ENCODE results near the gene NUP210L. TPM values are rescaled to one million over a fixed set of nuclear protein-coding genes. Genes with fewer than 3 reads are reported as not detected.

Gene NUP210L
- total RNA-seq, 4 donors from 2014 or later: 0.18 TPM; not detected in 3

GRCh38 chr1:154174654-154175053 lies 19.8 kb upstream of the NUP210L start:
- no peak for TF ChIP-seq CTCF (IDR thresholded peaks at IDR 0.05)
- no peak for TF ChIP-seq POLR2A (IDR thresholded peaks at IDR 0.05)
- H3K4me1 ChIP-seq: peaks cover 11 to 41% (median 14%) of the 10 kb centered on the region in 4 donors
- H3K27ac ChIP-seq: no peak overlapping the region
- no peaks in the 10 kb centered on the region for H3K27me3 ChIP-seq
- no peak overlapping the region for H3K4me3 ChIP-seq
- H3K36me3 ChIP-seq: peaks cover 0 to 60% (median 0%) of the 10 kb centered on the region in 3 donors
- DNase-seq: no peak
- H3K9me3 ChIP-seq: no peaks in the 10 kb centered on the region

- Histone ChIP-seq H3K27me3 (no peaks in the 10 kb centered on the region), H3K4me3 (no peak overlapping the region), H3K27ac (no peak overlapping the region), H3K4me1 (peaks cover 0 to 15% (median 0%) of the 10 kb centered on the region in 4 donors), H3K9me3 (no peaks in the 10 kb centered on the region), H3K36me3 (peaks cover 0 to 88% (median 0%) of the 10 kb centered on the region in 3 donors)
- DNase-seq: no peak
- TF ChIP-seq POLR2A (IDR thresholded peaks at IDR 0.05): no peak
- no peak for TF ChIP-seq CTCF (IDR thresholded peaks at IDR 0.05)
Measured at GRCh38 chr1:154171880-154172279, 17.0 kb upstream of the NUP210L start.

- peaks cover 0 to 95% (median 0%) of the 10 kb centered on the region in 3 donors for H3K36me3 ChIP-seq
- H3K27ac ChIP-seq: no peak overlapping the region
- H3K4me1 ChIP-seq: peaks cover 0 to 10% (median 0%) of the 10 kb centered on the region in 4 donors
- no peak for DNase-seq
- TF ChIP-seq CTCF (IDR thresholded peaks at IDR 0.05) (no peak), POLR2A (IDR thresholded peaks at IDR 0.05) (no peak)
- no peaks in the 10 kb centered on the region for H3K27me3 ChIP-seq
- H3K9me3 ChIP-seq: no peaks in the 10 kb centered on the region
- H3K4me3 ChIP-seq: no peak overlapping the region
Measured at GRCh38 chr1:154171223-154171583, 16.3 kb upstream of the NUP210L start.

- Histone ChIP-seq H3K4me3 (no peak overlapping the region), H3K4me1 (peaks cover 0 to 5% (median 0%) of the 10 kb centered on the region in 4 donors), H3K27me3 (no peaks in the 10 kb centered on the region), H3K36me3 (peaks cover 0 to 96% (median 0%) of the 10 kb centered on the region in 3 donors), H3K9me3 (no peaks in the 10 kb centered on the region), H3K27ac (no peak overlapping the region)
- DNase-seq: peak in 1 of 3 donors; percentile 52
- no peak for TF ChIP-seq CTCF (IDR thresholded peaks at IDR 0.05)
Measured at GRCh38 chr1:154170547-154171222, 15.8 kb upstream of the NUP210L start.

- Histone ChIP-seq H3K4me1 (no peaks in the 10 kb centered on the region), H3K9me3 (no peaks in the 10 kb centered on the region), H3K27ac (no peak overlapping the region), H3K27me3 (no peaks in the 10 kb centered on the region), H3K36me3 (peaks cover 0 to 99% (median 0%) of the 10 kb centered on the region in 3 donors), H3K4me3 (no peak overlapping the region)
- no peak for TF ChIP-seq CTCF (IDR thresholded peaks at IDR 0.05)
- no peak for TF ChIP-seq POLR2A (IDR thresholded peaks at IDR 0.05)
- no peak for DNase-seq
Measured at GRCh38 chr1:154167461-154167860, 12.6 kb upstream of the NUP210L start.
